ENCODE data around the gene SAMMSON.

The SAMMSON gene

GRCh38 chr3:70020906-70021660, 21.6 kb downstream of the SAMMSON start:
- DNase-seq (ENCODE audit: low read depth in 1 of 2, low spot score in 1 of 2): no peak

DNA sequence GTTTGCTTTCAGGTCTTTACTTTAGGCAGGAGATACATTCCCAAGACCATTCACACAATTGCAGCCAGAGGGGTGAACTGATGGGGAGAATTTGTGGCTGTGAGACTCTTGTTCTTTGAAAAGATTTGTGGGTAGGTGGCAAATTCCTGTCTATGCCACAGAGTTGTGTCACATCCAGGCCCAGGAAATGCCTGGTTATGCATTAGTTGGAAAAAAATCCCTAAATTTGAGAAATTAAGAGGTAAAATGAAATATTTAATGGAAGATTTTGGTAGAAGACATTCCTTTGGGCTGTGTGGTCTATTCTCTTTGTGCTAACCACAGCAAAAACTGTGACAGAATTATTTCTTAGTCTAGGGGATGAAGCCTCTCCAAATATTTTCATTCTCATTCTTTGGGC, 28.8 kb downstream of the SAMMSON start:
- Histone ChIP-seq H3K4me3 (replicated peaks; ENCODE audit: insufficient read depth, low read length) (no peak overlapping the region), H3K27me3 (ENCODE audit: insufficient read depth, poor library complexity, severe bottlenecking) (no peaks in the 10 kb centered on the region), H3K27ac (replicated peaks) (no peak overlapping the region)
- no peak for DNase-seq (ENCODE audit: low read depth in 1 of 2, low spot score in 1 of 2)
- TF ChIP-seq, protein P1, sequence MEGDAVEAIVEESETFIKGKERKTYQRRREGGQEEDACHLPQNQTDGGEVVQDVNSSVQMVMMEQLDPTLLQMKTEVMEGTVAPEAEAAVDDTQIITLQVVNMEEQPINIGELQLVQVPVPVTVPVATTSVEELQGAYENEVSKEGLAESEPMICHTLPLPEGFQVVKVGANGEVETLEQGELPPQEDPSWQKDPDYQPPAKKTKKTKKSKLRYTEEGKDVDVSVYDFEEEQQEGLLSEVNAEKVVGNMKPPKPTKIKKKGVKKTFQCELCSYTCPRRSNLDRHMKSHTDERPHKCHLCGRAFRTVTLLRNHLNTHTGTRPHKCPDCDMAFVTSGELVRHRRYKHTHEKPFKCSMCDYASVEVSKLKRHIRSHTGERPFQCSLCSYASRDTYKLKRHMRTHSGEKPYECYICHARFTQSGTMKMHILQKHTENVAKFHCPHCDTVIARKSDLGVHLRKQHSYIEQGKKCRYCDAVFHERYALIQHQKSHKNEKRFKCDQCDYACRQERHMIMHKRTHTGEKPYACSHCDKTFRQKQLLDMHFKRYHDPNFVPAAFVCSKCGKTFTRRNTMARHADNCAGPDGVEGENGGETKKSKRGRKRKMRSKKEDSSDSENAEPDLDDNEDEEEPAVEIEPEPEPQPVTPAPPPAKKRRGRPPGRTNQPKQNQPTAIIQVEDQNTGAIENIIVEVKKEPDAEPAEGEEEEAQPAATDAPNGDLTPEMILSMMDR (IDR thresholded peaks at IDR 0.05; ENCODE audit: insufficient read depth, low read length): no peak
- TF ChIP-seq SPI1 (IDR thresholded peaks at IDR 0.05; ENCODE audit: borderline replicate concordance, low read depth) (no peak), GABPA (IDR thresholded peaks at IDR 0.05; ENCODE audit: low read depth) (no peak), POLR2AphosphoS5 (IDR thresholded peaks at IDR 0.05; ENCODE audit: low read depth) (no peak)
- TF ChIP-seq, protein P2, sequence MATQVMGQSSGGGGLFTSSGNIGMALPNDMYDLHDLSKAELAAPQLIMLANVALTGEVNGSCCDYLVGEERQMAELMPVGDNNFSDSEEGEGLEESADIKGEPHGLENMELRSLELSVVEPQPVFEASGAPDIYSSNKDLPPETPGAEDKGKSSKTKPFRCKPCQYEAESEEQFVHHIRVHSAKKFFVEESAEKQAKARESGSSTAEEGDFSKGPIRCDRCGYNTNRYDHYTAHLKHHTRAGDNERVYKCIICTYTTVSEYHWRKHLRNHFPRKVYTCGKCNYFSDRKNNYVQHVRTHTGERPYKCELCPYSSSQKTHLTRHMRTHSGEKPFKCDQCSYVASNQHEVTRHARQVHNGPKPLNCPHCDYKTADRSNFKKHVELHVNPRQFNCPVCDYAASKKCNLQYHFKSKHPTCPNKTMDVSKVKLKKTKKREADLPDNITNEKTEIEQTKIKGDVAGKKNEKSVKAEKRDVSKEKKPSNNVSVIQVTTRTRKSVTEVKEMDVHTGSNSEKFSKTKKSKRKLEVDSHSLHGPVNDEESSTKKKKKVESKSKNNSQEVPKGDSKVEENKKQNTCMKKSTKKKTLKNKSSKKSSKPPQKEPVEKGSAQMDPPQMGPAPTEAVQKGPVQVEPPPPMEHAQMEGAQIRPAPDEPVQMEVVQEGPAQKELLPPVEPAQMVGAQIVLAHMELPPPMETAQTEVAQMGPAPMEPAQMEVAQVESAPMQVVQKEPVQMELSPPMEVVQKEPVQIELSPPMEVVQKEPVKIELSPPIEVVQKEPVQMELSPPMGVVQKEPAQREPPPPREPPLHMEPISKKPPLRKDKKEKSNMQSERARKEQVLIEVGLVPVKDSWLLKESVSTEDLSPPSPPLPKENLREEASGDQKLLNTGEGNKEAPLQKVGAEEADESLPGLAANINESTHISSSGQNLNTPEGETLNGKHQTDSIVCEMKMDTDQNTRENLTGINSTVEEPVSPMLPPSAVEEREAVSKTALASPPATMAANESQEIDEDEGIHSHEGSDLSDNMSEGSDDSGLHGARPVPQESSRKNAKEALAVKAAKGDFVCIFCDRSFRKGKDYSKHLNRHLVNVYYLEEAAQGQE (IDR thresholded peaks at IDR 0.05; ENCODE audit: insufficient replicate concordance, low read depth): no peak

More at GRCh38 chr3:70020906-70021660, 21.6 kb downstream of the SAMMSON start:
- Histone ChIP-seq H3K27me3 (ENCODE audit: insufficient read depth, poor library complexity, severe bottlenecking) (no peaks in the 10 kb centered on the region), H3K4me3 (replicated peaks; ENCODE audit: insufficient read depth, low read length) (no peak overlapping the region), H3K27ac (replicated peaks) (no peak overlapping the region)
- TF ChIP-seq SPI1 (IDR thresholded peaks at IDR 0.05; ENCODE audit: borderline replicate concordance, low read depth): peak; percentile 83
- TF ChIP-seq, protein P1 (IDR thresholded peaks at IDR 0.05; ENCODE audit: insufficient read depth, low read length): no peak

GRCh38 chr3:70038693-70039092, 39.2 kb downstream of the SAMMSON start:
- Histone ChIP-seq H3K27ac (replicated peaks) (no peak overlapping the region), H3K4me3 (replicated peaks; ENCODE audit: insufficient read depth, low read length) (no peak overlapping the region), H3K27me3 (ENCODE audit: insufficient read depth, poor library complexity, severe bottlenecking) (no peaks in the 10 kb centered on the region)
- DNase-seq (ENCODE audit: low read depth in 1 of 2, low spot score in 1 of 2): no peak
- TF ChIP-seq POLR2AphosphoS5 (IDR thresholded peaks at IDR 0.05; ENCODE audit: low read depth): no peak

DNA sequence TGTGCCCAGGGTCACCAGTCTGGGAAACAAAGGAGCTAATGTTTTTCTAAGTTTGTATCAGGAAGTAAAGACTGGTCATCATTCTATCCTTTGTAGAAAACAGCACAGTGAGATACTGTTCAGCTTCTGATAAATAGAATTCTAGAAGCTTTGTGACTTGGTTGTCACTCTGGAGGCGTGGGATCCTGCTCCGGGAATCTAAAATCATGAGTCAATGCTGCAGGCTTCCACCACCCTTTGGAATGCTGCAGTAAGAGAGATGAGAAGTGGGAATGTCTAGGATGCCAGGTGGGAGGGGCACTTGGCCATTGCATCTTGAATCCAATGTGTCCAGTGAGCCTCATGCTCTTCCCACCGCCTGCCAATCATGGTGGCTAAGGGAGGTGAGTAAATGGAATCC, 40.9 kb downstream of the SAMMSON start:
- TF ChIP-seq, protein P1 (IDR thresholded peaks at IDR 0.05; ENCODE audit: insufficient read depth, low read length): no peak
- TF ChIP-seq, protein P2 (IDR thresholded peaks at IDR 0.05; ENCODE audit: insufficient replicate concordance, low read depth): no peak
- no peak for TF ChIP-seq SPI1 (IDR thresholded peaks at IDR 0.05; ENCODE audit: borderline replicate concordance, low read depth)
- TF ChIP-seq POLR2AphosphoS5 (IDR thresholded peaks at IDR 0.05; ENCODE audit: low read depth): no peak
- no peak for TF ChIP-seq GABPA (IDR thresholded peaks at IDR 0.05; ENCODE audit: low read depth)
- no peak for DNase-seq (ENCODE audit: low read depth in 1 of 2, low spot score in 1 of 2)
- no peaks in the 10 kb centered on the region for H3K27me3 ChIP-seq (ENCODE audit: insufficient read depth, poor library complexity, severe bottlenecking)
- no peak overlapping the region for H3K27ac ChIP-seq (replicated peaks)
- no peak overlapping the region for H3K4me3 ChIP-seq (replicated peaks; ENCODE audit: insufficient read depth, low read length)
